Retinal pigment epithelial cell (primary cell): Measurements from ENCODE around the gene PDE2A.

ENCODE experiments used
- DNase-seq: peaks from one replicate; pipeline ENCODE4 v3.0.0-alpha.2; 2010; ENCODE audit warnings: low read depth
- H3K4me3 ChIP-seq: 2 replicates; pipeline ENCODE4 v1.5.1; 2011; ENCODE audit warnings: mild to moderate bottlenecking, low read length, control low read depth, moderate library complexity
- TF ChIP-seq, protein P1 (sequence below): conservative IDR thresholded peaks from 2 replicates; pipeline ENCODE4 v1.5.1; 2011; ENCODE audit warnings: low read depth, low read length, control low read depth, inconsistent platforms

The PDE2A gene

DNA sequence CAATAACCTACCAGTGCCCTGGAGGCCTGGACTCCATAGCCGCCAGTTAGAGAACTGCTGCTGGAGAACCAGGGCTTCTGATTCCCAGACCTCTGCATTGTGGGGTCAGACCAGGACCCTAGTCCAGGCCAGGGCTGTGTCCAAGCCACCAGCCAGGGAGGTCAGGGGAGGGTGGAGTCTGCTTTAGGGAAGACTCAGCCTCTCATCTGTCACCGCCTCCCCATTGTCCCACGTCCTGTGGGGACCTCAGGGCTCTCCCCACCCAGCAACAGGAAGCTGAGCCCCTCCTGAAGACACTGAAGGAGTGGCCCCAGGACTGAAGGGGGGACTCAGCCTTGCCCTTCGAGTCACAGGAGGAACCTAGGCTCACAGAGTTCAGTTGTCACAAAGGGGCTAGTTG lies 41.2 kb downstream of the PDE2A start:
- DNase-seq = no peak
- no peak overlapping the region for H3K4me3 ChIP-seq
- TF ChIP-seq, protein P1, sequence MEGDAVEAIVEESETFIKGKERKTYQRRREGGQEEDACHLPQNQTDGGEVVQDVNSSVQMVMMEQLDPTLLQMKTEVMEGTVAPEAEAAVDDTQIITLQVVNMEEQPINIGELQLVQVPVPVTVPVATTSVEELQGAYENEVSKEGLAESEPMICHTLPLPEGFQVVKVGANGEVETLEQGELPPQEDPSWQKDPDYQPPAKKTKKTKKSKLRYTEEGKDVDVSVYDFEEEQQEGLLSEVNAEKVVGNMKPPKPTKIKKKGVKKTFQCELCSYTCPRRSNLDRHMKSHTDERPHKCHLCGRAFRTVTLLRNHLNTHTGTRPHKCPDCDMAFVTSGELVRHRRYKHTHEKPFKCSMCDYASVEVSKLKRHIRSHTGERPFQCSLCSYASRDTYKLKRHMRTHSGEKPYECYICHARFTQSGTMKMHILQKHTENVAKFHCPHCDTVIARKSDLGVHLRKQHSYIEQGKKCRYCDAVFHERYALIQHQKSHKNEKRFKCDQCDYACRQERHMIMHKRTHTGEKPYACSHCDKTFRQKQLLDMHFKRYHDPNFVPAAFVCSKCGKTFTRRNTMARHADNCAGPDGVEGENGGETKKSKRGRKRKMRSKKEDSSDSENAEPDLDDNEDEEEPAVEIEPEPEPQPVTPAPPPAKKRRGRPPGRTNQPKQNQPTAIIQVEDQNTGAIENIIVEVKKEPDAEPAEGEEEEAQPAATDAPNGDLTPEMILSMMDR = no peak

DNA sequence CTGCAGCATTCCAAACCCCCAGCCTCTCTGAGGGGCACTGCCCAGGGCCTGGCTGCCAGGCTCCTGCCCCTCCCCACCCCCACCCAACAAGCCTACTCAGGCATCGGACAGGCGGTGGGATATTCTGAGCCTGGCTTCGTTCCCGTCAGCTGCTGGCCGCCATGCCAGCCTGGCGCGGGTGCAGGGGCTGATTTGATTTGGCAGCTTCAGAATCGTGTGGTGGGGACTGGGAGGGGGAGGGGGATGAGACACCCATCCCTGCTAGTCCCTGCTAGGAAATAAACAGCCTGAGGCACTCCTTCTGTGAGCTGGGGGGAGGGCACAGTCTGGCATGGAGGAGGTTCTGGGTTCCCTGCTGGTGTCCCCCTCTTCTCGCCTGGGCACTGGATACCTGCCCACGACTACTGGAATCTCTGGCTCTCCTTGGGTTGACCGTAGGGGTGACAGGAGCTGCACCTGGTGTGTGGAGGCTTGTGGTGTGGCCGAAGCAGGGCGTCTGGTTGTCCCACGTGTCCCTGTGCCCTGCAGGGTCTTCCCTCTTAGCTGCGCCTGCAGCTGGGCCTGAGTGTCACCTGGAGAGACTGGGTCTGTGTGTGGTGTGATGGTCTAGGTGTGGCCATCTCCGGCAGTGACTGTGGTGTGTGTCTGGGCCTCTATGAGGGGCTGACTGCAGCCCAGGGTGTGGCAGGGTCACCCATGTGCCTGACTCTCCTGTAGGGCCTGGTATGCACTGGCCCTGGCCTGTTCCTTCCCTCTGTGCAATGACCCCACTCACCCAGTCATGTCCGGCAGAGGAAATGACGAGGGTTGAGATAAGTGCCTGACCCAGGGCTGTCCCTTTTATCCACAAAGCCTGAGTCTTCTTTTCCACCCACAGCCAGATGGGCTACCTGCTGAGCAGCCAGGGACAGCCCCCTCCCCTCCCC lies 42.2 kb downstream of the PDE2A start:
- TF ChIP-seq, protein P1 = no peak
- no peak for DNase-seq
- no peak overlapping the region for H3K4me3 ChIP-seq

DNA sequence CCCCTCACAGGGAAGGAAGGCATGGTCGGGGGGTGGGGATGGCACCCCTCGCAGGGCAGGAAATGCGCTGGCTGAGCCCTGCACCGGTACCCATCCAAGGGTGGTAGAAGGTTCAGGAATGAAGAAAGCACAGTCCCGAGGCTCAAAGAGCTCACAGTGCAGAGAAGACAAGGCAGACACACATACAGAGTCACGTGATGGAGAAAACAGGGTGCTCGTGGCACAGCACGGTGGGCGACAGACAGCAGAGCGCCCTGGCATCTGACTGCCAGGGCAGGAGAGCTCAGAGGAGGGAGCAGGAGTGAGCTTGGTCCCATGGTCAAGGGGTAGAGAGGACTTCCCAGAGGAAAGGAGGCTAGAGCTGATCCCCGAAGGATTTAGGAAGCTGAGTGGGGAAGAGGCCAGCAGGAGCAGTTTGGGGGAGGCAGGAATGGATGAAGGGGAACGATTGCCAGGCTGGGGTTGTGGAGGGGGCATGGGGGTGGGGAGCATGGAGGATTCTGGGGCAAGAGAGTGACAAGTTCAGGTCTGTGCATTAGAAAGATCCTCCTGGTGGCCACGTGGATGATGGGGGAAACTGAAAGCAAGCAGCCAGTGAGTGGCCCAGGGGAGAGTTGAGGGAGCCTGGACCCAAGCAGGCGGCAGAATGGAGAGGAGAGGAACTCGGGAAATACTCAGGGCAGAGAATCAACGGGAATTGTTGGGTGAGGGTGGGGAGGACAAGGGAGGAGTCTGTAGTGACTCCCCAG lies 43.9 kb downstream of the PDE2A start:
- TF ChIP-seq, protein P1 = no peak
- no peak for DNase-seq
- no peak overlapping the region for H3K4me3 ChIP-seq

DNA sequence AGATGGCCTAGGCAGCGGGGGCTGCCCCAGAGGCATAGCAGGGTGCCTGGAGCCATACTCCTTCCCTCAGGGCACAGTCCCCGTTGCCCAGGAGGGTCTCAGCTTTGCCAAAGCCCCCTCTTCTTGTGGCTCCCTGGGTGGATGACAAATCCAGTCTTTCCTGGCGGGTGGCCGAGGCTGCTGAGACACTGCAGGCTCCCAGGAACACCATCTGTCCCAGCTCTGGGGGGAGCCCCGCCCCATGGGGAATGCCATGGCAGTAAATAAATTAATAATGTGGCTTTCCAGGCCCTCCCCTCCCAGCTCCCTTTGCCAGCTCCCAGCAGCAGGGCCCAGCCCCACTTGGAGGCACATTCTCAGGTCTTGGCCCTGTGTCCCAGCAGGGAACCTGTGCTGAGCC lies 45.0 kb downstream of the PDE2A start:
- TF ChIP-seq, protein P1 = no peak
- H3K4me3 ChIP-seq = no peak overlapping the region
- DNase-seq = no peak

DNA sequence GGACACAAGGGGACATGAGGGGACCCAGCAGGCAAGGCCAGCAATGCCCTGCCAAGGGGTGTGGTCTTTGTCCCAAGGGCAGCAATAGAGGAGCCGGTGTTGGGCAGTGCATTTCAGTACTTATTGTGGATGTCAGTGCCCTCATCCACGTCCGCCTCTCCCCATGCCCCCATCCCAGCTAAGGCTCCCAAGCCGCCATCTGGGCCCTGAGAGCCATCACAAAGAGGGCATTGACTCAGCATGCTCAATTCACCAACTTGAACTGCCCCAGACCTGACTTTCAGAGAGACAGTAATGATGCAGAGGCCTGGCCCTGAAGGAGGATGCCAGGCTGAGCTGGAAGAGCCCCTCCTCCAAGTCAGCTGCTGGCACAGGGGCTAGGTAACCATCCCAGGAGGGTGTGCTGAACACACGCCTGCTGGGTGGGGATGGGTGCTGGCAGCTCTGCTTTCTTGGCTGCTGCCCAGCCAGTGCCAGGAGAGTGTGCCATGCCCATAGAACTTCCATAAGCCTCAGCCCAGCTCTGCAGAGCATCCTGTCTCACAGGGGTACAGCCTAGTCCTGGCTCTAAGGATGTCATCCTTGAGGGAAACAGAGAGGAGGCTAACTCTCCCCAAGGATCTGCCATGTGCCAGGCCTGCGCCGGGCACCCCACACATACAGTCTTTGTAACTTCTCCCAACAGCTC lies 46.5 kb downstream of the PDE2A start:
- H3K4me3 ChIP-seq = no peak overlapping the region
- no peak for DNase-seq
- TF ChIP-seq, protein P1 = no peak

DNA sequence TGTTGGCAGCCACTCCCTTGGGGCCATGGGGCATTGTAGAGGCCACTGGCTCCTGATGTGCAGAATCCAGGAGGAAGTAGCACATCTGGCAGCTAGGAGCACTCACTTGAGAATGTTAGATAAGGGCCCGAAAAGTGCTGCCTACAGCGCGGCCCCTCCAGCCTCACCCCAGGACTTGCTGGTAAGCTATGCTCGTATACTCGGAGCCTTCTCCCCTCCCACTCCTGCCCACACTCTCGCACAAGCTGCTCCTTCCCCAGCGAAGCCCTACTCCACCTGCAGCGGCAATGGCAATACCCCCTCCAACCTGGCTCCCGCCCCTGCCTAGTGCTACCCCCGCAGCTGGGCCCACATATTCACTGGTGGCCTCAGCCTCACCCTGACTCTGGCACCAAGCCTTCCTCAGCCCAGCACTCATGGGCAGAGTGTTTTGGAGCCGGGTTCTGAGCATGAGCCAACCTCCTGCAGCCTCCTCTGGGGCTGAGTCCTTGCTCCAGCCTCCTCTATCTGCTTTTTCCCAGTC lies 47.7 kb downstream of the PDE2A start:
- no peak for DNase-seq
- no peak overlapping the region for H3K4me3 ChIP-seq
- TF ChIP-seq, protein P1 = no peak
